Kidney epithelial cell (primary cell): ENCODE measurements around the gene RBMS1. TPM values are rescaled to one million over a fixed set of nuclear protein-coding genes. Genes with fewer than 3 reads are reported as not detected.

Source experiments
- DNase-seq: peaks from one replicate; pipeline ENCODE4 v3.0.0-alpha.2; 2010; ENCODE audit warnings: low read depth
- H3K27me3 ChIP-seq: 2 replicates; pipeline ENCODE4 v1.6.0; 2011; ENCODE audit warnings: low read length; ENCODE audit not compliant: control insufficient read depth, insufficient read depth
- H3K36me3 ChIP-seq: 2 replicates; pipeline ENCODE4 v1.5.1; 2011; ENCODE audit warnings: low read length; ENCODE audit not compliant: control insufficient read depth, insufficient read depth
- H3K4me3 ChIP-seq: 2 replicates; pipeline ENCODE4 v1.5.1; 2011; ENCODE audit warnings: low read depth, mild to moderate bottlenecking, control low read depth, low read length
- CTCF ChIP-seq: IDR thresholded peaks from 2 replicates; pipeline ENCODE4 v1.5.1; 2011; ENCODE audit warnings: mild to moderate bottlenecking, moderate library complexity, low read length, control low read depth, inconsistent platforms; ENCODE audit not compliant: insufficient read depth, poor library complexity, severe bottlenecking
- total RNA-seq: library from RNA; depleted of rRNA; stranded (reverse); fragments of >200 nt; gene quantifications from 2 replicates; pipeline ENCODE4 v1.2.3, GENCODE V29; 2015

The RBMS1 gene
- total RNA-seq, 1 donor from 2014 or later: 52.5 TPM

DNA sequence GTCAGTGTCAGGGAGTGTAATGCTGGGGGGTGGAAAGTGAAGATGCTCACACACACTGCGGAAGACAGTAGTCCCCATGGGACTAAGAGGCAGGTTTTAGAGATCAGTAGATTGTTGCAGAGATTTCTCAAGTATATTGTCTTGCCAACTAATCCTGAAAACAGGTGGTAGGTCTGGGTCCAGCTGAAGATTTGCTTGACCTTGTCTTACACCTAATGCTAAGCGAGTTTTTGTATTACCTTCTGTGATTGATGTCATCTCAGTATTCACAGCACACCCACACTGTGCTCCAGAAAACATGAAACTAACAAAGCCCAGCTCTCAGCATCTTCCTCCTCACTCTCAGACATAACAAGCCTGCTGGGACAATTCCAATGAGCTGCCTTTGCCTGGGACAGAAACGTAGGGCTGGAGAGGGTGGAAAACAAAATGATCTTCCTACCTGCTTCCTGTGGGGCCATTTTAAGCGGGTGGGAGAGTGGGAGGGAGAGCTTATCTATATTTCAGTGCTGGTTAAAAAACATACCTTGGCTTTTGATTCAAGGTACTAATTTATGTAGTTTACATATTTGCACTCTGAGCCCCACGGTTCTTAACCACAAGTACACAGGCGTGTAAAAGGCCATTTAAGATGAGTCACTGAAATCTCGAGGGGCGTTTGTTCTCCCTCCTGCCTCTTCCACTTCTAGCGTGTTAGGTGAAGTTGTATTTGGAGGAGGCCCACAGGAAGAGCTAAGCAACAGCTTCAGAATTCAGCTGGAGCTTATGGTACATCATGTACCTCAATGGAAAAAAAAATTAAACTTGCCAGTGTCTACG, 23.1 kb upstream of the RBMS1 start:
- Histone ChIP-seq H3K4me3 (no peak overlapping the region), H3K36me3 (no peaks in the 10 kb centered on the region), H3K27me3 (no peaks in the 10 kb centered on the region)
- no peak for DNase-seq
- no peak for TF ChIP-seq CTCF

DNA sequence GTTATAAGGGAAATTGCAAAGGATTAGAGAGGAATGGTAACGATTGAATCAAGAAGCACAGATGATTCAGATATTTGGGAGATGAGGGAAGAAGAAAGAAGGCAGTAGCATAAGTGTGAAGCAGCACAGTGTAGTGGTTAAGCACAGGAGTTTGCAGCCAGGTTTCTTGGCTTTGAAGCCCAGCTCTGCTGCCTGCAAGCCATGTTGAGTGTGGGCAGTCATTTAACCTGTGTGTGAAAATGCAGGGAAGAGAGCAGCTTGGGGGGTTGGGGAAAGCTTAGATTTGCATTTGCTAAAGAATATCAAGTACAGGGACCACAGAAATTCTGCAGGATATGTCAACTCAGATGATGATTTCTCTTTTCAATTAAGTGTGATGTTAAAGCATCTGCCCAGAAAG, 21.5 kb upstream of the RBMS1 start:
- no peak for DNase-seq
- Histone ChIP-seq H3K4me3 (no peak overlapping the region), H3K27me3 (no peaks in the 10 kb centered on the region), H3K36me3 (no peaks in the 10 kb centered on the region)
- TF ChIP-seq CTCF: no peak

- H3K36me3 ChIP-seq: no peaks in the 10 kb centered on the region
Observed at GRCh38 chr2:160513120-160513519, 19.5 kb upstream of the RBMS1 start.

DNA sequence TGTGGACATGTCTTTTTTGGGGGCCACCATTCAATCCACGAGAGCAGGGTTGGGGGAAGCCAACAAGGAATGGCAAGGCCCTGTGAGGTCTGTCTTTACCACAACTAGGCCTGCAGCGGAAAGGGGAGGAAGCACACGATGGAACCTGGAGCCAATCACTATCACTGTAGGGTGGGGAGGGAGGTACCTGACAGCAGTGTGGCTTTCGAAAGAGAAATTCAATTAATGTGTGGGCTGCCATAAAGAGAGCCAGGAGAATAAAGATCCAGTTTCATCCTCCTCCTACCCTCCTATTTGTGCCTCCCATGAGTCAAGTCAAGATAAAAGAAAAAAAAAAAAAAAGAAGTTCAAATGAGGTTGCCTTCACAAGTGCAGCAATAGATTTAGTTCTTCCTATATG, 18.9 kb upstream of the RBMS1 start:
- DNase-seq: no peak
- TF ChIP-seq CTCF: no peak
- Histone ChIP-seq H3K27me3 (no peaks in the 10 kb centered on the region), H3K4me3 (no peak overlapping the region), H3K36me3 (no peaks in the 10 kb centered on the region)

More at GRCh38 chr2:160513120-160513519, 19.5 kb upstream of the RBMS1 start:
- no peak for DNase-seq
- H3K4me3 ChIP-seq: no peak overlapping the region
- no peaks in the 10 kb centered on the region for H3K27me3 ChIP-seq
- TF ChIP-seq CTCF: no peak

DNA sequence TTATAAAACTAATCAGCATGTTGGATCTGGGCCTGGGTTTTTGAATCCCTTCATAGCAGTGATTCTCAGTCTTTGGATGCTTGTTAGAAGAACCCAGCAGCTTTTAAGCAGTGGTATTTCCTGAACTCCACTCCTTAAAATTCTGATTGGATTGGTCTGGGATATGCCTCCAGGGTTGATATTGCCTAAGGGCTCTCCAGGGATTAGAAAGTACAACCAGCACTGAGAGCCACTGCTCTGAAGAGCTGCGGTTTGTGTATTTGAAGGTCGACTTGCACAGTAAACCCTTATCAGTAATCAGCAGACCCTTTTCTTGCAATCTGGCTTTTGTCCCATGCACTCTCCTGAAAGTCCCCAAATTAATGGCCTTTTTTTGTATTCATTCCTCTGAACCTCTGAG, 17.0 kb upstream of the RBMS1 start:
- no peaks in the 10 kb centered on the region for H3K27me3 ChIP-seq
- H3K36me3 ChIP-seq: no peaks in the 10 kb centered on the region
- no peak for TF ChIP-seq CTCF
- no peak overlapping the region for H3K4me3 ChIP-seq
- DNase-seq: no peak

DNA sequence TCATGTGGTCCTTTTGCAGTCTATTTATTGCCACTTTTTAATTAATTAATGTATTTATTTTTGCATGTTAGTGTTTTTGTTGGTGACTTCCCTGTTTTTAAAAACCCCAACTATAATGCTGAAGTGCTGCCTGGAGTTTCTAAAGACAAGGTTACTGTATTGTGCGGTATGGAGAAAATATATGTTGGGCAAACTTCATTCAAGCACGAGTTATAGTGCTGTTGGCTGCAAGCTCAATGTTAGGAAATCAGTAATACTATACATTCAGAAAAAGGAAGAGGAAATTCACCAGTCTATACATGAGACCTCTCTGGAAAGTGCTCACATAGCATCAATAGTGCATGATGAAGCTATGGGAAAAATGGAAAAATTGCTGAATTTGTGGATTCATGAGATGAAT, 15.4 kb upstream of the RBMS1 start:
- DNase-seq: no peak
- TF ChIP-seq CTCF: no peak
- Histone ChIP-seq H3K4me3 (no peak overlapping the region), H3K27me3 (no peaks in the 10 kb centered on the region), H3K36me3 (no peaks in the 10 kb centered on the region)
